ENCODE results near the gene DSTYK.

Gene DSTYK, protein sequence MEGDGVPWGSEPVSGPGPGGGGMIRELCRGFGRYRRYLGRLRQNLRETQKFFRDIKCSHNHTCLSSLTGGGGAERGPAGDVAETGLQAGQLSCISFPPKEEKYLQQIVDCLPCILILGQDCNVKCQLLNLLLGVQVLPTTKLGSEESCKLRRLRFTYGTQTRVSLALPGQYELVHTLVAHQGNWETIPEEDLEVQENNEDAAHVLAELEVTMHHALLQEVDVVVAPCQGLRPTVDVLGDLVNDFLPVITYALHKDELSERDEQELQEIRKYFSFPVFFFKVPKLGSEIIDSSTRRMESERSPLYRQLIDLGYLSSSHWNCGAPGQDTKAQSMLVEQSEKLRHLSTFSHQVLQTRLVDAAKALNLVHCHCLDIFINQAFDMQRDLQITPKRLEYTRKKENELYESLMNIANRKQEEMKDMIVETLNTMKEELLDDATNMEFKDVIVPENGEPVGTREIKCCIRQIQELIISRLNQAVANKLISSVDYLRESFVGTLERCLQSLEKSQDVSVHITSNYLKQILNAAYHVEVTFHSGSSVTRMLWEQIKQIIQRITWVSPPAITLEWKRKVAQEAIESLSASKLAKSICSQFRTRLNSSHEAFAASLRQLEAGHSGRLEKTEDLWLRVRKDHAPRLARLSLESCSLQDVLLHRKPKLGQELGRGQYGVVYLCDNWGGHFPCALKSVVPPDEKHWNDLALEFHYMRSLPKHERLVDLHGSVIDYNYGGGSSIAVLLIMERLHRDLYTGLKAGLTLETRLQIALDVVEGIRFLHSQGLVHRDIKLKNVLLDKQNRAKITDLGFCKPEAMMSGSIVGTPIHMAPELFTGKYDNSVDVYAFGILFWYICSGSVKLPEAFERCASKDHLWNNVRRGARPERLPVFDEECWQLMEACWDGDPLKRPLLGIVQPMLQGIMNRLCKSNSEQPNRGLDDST

GRCh38 chr1:205211169-205211838, at the start of gene DSTYK:
DSTYK (minus strand) TSS chr1:205211702; CDS start chr1:205211535, 167 bp downstream.
- DNase-seq: peak; percentile 83

- no peak for DNase-seq
Measured at GRCh38 chr1:205259998-205260397, 48.5 kb upstream of the DSTYK start.

DNA sequence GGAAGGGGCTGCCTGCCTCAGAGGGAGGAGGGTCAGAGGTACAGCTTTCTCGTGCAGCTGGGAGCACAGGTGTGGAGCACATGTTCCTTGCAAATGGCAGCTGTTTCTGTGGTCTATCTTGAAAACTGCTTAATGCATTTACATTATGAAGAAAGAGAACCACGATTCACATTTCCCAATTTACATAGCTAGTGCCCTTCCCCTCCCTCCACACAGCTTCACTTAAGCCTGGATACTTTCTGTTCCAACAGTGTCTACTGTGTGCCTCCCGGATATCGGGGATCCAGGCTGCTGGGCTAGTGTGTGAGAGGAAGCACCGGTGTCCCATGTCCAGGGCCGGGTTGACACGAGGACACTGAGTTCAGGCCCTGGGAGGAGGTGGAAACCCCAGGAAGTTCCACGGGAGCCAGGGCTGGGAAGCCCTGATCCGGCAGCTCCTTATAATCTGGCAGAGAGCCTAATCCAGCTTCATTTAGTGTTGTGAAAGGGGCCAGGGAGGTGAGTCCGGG, 47.9 kb upstream of the DSTYK start:
- DNase-seq: no peak

- DNase-seq: no peak
Measured at GRCh38 chr1:205258719-205259118, 47.2 kb upstream of the DSTYK start.

DNA sequence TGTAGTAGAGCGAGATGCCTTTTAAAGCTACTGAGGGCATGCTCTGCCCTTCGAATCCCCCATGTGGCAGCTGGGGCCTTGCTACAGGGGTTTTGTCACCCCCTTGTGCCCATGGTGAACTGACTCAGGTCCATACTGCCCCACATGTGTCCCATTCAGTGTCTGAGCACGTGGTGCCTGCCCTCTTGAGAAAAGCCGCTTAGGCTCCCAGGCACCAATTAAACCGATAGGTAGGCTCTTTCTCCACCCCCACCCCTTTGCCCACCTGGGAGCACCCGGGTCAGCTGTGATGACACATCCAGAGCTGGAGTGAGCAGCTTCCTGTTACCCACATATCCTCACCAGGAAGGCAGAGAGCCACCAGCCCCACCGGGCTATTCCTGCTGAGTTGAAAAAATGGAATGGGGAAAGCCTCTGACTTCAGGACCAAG, 46.8 kb upstream of the DSTYK start:
- no peak for DNase-seq

DNA sequence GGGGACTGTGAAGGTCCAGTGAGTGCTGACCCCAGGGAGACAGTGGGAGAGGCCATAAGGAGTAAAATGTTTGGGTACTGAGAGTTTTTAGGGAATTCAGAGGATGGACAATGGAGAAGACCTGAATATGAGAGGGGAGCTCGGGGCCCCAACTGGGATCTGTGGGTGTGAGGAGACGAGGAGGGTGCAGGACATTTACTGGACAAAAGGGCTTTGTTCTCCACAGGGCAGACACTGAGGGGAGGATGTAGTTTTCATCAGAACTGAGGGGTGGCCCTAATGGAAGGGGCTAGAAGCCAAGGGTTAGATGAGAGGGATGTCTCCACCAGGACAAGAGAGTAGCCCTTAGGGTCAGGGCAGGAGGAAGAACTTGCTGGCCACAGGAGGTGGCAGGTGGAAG, 46.2 kb upstream of the DSTYK start:
- no peak for DNase-seq

- DNase-seq: no peak
Measured at GRCh38 chr1:205256951-205257625, 45.6 kb upstream of the DSTYK start.

GRCh38 chr1:205255941-205256780, 44.7 kb upstream of the DSTYK start:
- DNase-seq: peak; percentile 66

DNA sequence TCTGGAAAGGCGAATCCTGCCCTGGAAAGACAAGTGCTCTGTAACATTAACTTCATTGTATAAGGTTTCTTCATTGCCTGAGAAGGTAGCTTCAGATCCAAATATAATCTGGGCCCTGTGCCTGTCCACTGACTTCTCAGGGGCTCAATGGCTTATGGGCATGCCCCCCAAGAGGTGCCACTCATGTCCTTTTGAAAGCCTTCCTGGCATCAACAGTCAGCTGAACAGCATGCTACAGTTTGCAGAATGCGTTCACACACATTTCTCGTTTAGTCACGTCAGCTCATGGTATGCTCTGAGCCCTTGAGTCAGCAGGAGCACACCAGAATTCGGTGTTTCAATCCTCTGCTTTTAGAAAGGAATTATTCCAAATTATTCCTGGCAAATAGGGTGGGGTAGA, 40.1 kb upstream of the DSTYK start:
- no peak for DNase-seq

DNA sequence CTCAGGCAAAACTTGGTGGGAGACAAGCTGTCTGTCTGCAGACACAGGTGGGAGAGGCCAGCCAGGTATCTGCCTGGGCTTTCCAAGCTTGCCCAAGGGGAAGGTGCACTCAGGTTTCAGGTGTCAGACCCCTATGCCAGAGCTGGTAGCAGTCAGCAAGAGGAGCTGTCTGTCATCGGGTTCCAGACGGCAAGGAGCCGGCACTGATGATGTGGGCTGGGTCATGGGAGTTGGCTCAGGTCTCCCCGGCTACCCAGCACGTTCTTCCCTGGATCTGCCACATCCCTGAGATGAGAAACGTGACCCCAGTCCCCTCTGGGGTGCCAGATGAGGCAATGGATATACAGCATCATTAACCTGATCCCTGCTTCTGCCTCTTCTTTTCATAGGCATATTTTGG, 39.2 kb upstream of the DSTYK start:
- no peak for DNase-seq

DNA sequence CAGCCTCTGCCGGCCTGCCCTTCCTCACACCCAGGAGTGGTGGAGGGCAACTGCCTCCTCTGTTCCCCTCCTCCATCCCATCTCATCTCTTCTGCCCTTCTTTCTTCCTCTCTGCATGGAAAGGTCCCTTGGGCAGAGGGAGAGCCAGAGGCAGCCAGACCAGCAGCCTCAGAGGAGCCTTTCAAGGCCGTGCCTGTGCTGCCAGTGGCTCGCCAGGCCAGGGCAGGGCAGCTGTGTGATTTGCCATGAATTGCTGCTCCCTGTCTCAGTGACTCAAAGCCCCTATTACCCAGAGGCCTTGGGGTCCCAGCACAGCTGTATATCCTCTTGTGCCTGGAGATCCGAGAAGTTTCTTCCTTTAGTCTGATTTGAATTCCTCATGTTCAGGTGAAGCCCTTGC, 38.1 kb upstream of the DSTYK start:
- no peak for DNase-seq

- DNase-seq: no peak
Measured at GRCh38 chr1:205248793-205249601, 37.5 kb upstream of the DSTYK start.

DNA sequence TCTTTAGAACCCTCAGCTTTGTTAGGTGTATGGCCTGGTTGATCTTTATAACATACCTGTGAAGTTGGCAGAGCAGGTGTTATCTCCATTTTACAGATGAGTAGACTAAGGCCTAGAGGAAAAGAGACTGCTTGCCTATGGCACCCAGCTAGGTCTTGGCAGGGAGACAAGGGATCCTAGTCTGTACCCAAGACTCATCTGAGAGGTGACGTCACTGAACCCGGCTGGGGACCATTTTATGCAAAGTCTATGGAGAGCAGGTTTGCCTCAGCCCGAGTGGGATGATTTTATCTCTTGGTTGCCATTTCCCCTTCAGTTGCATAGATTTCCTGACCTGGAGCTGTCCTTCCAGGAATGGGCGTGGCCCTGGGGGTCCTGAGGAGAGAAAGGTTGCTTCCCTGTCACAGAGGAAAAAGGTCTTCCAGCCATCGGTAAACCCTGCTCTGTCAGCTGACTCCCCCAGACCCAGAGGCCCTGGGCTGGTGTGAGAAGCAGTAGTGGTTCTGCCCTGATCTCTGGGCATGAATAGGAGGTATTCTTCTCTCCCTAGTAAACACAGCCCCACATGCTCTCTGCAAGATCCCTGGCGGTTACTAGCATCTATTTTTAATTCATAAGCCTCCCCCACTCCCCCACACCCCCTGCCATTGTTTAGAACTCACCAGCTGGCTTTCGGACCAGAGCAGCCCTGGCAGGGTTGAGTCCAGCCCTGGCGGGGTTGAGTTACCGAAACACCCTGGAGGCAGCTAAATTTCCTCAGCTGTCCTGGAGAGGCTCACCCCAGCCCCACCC, 35.8 kb upstream of the DSTYK start:
- DNase-seq: no peak

DNA sequence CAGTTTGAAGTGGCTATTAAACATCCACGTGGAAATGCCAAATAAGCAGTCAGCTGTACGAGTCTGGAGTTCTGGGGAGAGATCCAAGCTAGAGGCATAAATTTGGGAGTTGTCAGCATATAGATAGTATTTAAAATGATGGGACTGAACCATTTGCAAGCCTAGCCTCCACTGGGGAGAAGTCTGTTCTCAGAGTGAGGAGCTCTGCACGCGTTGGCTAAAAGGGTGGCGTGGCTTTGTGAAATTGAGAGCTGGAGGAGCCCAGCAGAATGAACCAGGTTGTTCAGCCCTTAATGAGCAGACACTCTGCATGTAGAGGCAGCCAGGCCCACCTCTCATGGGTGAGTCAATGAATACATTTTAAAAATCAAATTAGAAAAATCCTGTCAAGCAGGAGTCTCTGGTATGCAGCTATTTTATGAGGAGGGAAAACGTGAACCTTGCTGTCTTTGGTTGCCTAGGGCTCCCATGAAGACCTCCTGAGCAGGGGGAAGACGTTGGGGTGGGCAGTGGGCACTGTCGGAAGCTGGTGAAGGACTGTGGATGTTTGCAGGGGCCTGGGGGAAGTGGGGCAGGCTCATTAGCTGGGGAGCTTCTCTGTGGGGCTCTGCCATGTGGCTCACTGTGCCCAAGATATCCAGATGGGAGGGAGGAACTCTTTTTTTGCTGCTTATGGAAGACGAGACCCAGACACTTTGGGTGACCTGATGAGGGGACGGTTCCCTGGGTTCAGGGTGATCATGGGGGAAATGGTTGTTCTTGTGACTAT, 35.0 kb upstream of the DSTYK start:
- DNase-seq: no peak

GRCh38 chr1:205245096-205245495, 33.6 kb upstream of the DSTYK start:
- no peak for DNase-seq

DNA sequence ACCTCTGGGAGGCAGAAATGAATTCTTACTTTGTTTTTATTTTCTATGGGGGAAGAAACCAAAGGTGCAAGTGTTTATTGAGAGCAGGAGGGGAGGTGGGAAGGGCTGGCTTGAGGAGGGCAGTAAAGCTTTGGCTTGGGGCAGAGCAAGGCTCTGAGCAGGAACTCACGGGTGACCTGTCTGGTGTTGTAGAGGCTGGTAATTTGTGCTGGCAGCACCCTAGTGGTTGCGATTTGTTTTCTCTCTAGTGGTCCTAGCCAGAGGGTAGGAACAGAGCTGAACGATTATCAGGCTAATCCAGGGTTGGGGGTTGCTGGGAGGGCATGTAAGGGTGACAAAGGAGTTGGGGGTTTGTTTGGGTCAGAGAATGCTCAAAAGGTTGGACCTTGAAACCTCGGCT, 32.9 kb upstream of the DSTYK start:
- DNase-seq: no peak

GRCh38 chr1:205243350-205244191, 32.1 kb upstream of the DSTYK start:
- no peak for DNase-seq
